ENCODE measurements around the gene RRAS2. TPM values are rescaled to one million over a fixed set of nuclear protein-coding genes. Genes with fewer than 3 reads are reported as not detected.

RRAS2 gene
- total and polyA plus RNA-seq, 10 of the 15 experiments (the other 5 are each of a cell fraction or from before 2014, with no cell fraction given): 26.9 to 72.4 (median 45.4) TPM

- no peaks in the 10 kb centered on the region for H3K36me3 ChIP-seq (ENCODE audit: control insufficient read depth in 2 of 2, insufficient read depth in 2 of 2, low read length in 1 of 2)
- H3K9me3 ChIP-seq (replicated peaks; ENCODE audit: control insufficient read depth, insufficient read depth, low read length): no peaks in the 10 kb centered on the region; the same call in none of the 3 replicates
- SMC1A ChIA-PET (ENCODE audit: uncharacterized antibody, unreplicated experiment): interaction anchor here (0.8 to 5.6 kb wide), 3 partner anchors 10 to 91 kb away, joined by 3 to 33 read pairs (median 12); no protein-coding TSS in a partner anchor
- ATAC-seq (no peak), FAIRE-seq (no peak), DNase-seq (ENCODE audit: low read depth, low spot score) (no peak)
- H3K79me2 ChIP-seq (ENCODE audit: control insufficient read depth, insufficient read depth, low read length): peaks cover 86% of the 10 kb centered on the region
- no peaks in the 10 kb centered on the region for H3K27me3 ChIP-seq (replicated peaks in 1 of 2; ENCODE audit: control insufficient read depth in 2 of 2, insufficient read depth in 2 of 2, low read length in 1 of 2)
- intact Hi-C loops (cut with micrococcal nuclease; ENCODE audit: unreplicated experiment): no loop called here
- no peaks in the 10 kb centered on the region for H4K20me1 ChIP-seq (ENCODE audit: control insufficient read depth, insufficient read depth)
- RAD21 ChIA-PET (ENCODE audit: unreplicated experiment): interaction anchor here (1.1 to 2.2 kb wide), 3 partner anchors 19 to 133 kb away, joined by 3 to 5 read pairs (median 4); no protein-coding TSS in a partner anchor
- H3K27ac ChIP-seq (ENCODE audit: control insufficient read depth, insufficient read depth): peak overlapping the region; percentile 67; the same call in 1 of the 2 replicates
- H3K9ac ChIP-seq (ENCODE audit: control insufficient read depth, insufficient read depth, low read length): no peak overlapping the region
- in situ Hi-C loops (cut with MboI): no loop called here
- CTCF ChIA-PET: interaction anchor here (0.6 to 0.7 kb wide), 2 partner anchors 96 to 1214 kb away, joined by 3 read pairs; no protein-coding TSS in a partner anchor
- no TSS peak for BruUV-seq (replicated peaks)
- POLR2A ChIA-PET: interaction anchor here (1.1 to 3.4 kb wide), 3 partner anchors 9 to 36 kb away, joined by 3 to 16 read pairs (median 4); no protein-coding TSS in a partner anchor
- H2AFZ ChIP-seq (ENCODE audit: control insufficient read depth, low read depth, low read length): no peak overlapping the region
- H3K4me3 ChIP-seq: peak overlapping the region; percentile 47
- no peak overlapping the region; the same call in none of the 2 replicates for H3K4me2 ChIP-seq (ENCODE audit: control insufficient read depth, insufficient read depth)
- 94% methylated on average over 2 of the region's 2 CpGs for whole genome bisulfite sequencing (ENCODE audit: insufficient coverage, insufficient replicate concordance, low lambda C conversion rate, missing lambda C conversion rate)
- peaks cover 19% of the 10 kb centered on the region for H3K4me1 ChIP-seq (ENCODE audit: control insufficient read depth, insufficient read depth, low read length)
- no peak for TF ChIP-seq WRNIP1 (IDR thresholded peaks at IDR 0.05; ENCODE audit: borderline replicate concordance, low read depth, low read length)
- TF ChIP-seq TAF1 (IDR thresholded peaks at IDR 0.05; ENCODE audit: borderline replicate concordance, low read depth, low read length): no peak
- TF ChIP-seq PAX5 (IDR thresholded peaks at IDR 0.05; ENCODE audit: borderline replicate concordance, low read depth, low read length): no peak
- no peak for TF ChIP-seq ZNF207 (IDR thresholded peaks at IDR 0.05; ENCODE audit: borderline replicate concordance)
- no peak for TF ChIP-seq CREM (IDR thresholded peaks at IDR 0.05; ENCODE audit: low read depth)
- no peak for TF ChIP-seq EGR1 (IDR thresholded peaks at IDR 0.05; ENCODE audit: borderline replicate concordance in 1 of 2, low read depth in 2 of 2, low read length in 2 of 2)
- TF ChIP-seq POLR2AphosphoS5 (IDR thresholded peaks at IDR 0.05; ENCODE audit: low read length): no peak
- TF ChIP-seq CTCF (IDR thresholded peaks at IDR 0.05 in 2 of 3, conservative IDR thresholded peaks at IDR 0.05 in 1 of 3; ENCODE audit: control insufficient read depth in 2 of 3, extremely low read depth in 1 of 3, insufficient read depth in 1 of 3, low read depth in 3 of 3, low read length in 3 of 3): no peak
- TF ChIP-seq TARDBP (IDR thresholded peaks at IDR 0.05; ENCODE audit: borderline replicate concordance): no peak
- TF ChIP-seq, protein P1, sequence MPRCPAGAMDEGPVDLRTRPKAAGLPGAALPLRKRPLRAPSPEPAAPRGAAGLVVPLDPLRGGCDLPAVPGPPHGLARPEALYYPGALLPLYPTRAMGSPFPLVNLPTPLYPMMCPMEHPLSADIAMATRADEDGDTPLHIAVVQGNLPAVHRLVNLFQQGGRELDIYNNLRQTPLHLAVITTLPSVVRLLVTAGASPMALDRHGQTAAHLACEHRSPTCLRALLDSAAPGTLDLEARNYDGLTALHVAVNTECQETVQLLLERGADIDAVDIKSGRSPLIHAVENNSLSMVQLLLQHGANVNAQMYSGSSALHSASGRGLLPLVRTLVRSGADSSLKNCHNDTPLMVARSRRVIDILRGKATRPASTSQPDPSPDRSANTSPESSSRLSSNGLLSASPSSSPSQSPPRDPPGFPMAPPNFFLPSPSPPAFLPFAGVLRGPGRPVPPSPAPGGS (IDR thresholded peaks at IDR 0.05; ENCODE audit: borderline replicate concordance, insufficient read depth, low read depth, low read length, poor library complexity, severe bottlenecking): no peak
- TF ChIP-seq SUZ12 (IDR thresholded peaks at IDR 0.05; ENCODE audit: unreplicated experiment): no peak
- no peak for TF ChIP-seq ASH2L (IDR thresholded peaks at IDR 0.05; ENCODE audit: borderline replicate concordance, low read depth)
- no peak for TF ChIP-seq POU2F2 (IDR thresholded peaks at IDR 0.05; ENCODE audit: borderline replicate concordance, low read depth, low read length)
- no peak for TF ChIP-seq ZBTB11 (CRISPR knock-in tag; IDR thresholded peaks at IDR 0.05)
- TF ChIP-seq SMAD5 (IDR thresholded peaks at IDR 0.05; ENCODE audit: low read depth): no peak
- TF ChIP-seq, protein P2, sequence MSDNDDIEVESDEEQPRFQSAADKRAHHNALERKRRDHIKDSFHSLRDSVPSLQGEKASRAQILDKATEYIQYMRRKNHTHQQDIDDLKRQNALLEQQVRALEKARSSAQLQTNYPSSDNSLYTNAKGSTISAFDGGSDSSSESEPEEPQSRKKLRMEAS (IDR thresholded peaks at IDR 0.05; ENCODE audit: low read depth, low read length): no peak
These were observed 36.5 kb downstream of the RRAS2 start for GRCh38 chr11:14322510-14322909.
